Pancreas (tissue), 10 donors: ENCODE measurements around the gene STAT5B. TPM values are rescaled to one million over a fixed set of nuclear protein-coding genes. Genes with fewer than 3 reads are reported as not detected.

ENCODE experiments used
- ATAC-seq, 4 donors: fragments of 200-7000 bp; cut with Tn5 transposase; one replicate each; pipeline versions ENCODE4 v1.8.0 to v1.9.1; 2020; ENCODE audit warnings: mild to moderate bottlenecking in 4 of 4, moderate library complexity in 4 of 4
- DNase-seq, 6 donors: peaks; one replicate each; pipeline ENCODE4 v3.0.0-alpha.2; 2020
- FAIRE-seq: peaks from 2 replicates; lab custom pipeline; 2012; peaks lifted over from hg19 to GRCh38; lab: Jason Lieb, UNC
- H3K27ac ChIP-seq, 4 donors: fragments of 200-600 bp; sonication (generic); 1 replicate in 3 of 4; 2 replicates in 1 of 4; pipeline versions ENCODE4 v1.5.0 to v1.8.0; 2020
- H3K27me3 ChIP-seq, 4 donors: fragments of 200-600 bp; one replicate each; pipeline ENCODE4 v1.8.0; 2021
- H3K36me3 ChIP-seq, 3 donors: fragments of 200-600 bp; sonication (generic) in 1 of 3; one replicate each; pipeline versions ENCODE4 v1.5.0 to v1.8.0; 2020 to 2021
- H3K4me1 ChIP-seq, 3 donors: fragments of 200-600 bp; one replicate each; pipeline ENCODE4 v1.8.0; 2021
- H3K4me3 ChIP-seq, 4 donors: fragments of 200-600 bp; sonication (generic) in 2 of 4; one replicate each; pipeline versions ENCODE4 v1.5.0 to v1.8.0; 2020 to 2021
- H3K9me3 ChIP-seq, 4 donors: fragments of 200-600 bp; one replicate each; pipeline ENCODE4 v1.8.0; 2021
- CTCF ChIP-seq, 4 donors: fragments of 200-600 bp; sonication (generic) in 3 of 4; IDR thresholded peaks; one replicate each; pipeline versions ENCODE4 v1.5.0 to v1.8.0; 2021; ENCODE audit warnings: antibody characterized with exemption in 4 of 4
- WGBS, 2 donors: extraction: QIAGEN DNeasy Blood & Tissue Kit; methylation state at CpG; one replicate each; pipeline ENCODE4 v1.1.7; 2013; 5-methylcytosine and 5-hydroxymethylcytosine counted together
- intact Hi-C, 3 donors: fragments of 100-400 bp; cut with DNase I; formaldehyde crosslinking; loops; one replicate each; pipeline versions ENCODE4 v1.11.1 to v1.14.2; 2022
- polyA plus RNA-seq, 2 donors: library from polyadenylated mRNA; stranded (reverse); fragments of 200-250 nt; gene quantifications; one replicate each; pipeline ENCODE4 v1.2.3, GENCODE V29; 2013
- total RNA-seq, 6 donors: library from RNA; stranded (reverse); fragmentation: NEBNext Ultra II Directional in 4 of 6; extraction: Animal tissue kit (Norgen Biotek cat#: 25700) in 4 of 6; gene quantifications; one replicate each; pipeline versions ENCODE4 v1.2.1 to v1.2.4, GENCODE V29; 2021 to 2023
- donor health status: healthy with polysubstance abuse.
- donor health status: DM: no; HTN: no; CAD: no; lungs with moderate emphysema.
- donor health status: DM: no; HTN: no; CAD: no.
- donor health status: control.
- donor health status: control.
- donor health status: Bipolar disorder and iron deficiency.
- donor health status: DM: yes; HTN: yes; CAD: no.
- donor health status: DM: no; HTN: no; CAD: no.
- donor health status: DM: no; HTN: no; CAD: no.
- donor health status: DM: yes; HTN: yes; CAD: no.

Gene STAT5B
- total and polyA plus RNA-seq, 8 donors: 17.9 to 27.5 (median 24.1) TPM

- H3K36me3 ChIP-seq: no peaks in the 10 kb centered on the region
- TF ChIP-seq CTCF (IDR thresholded peaks at IDR 0.05): no peak
- H3K27me3 ChIP-seq: no peaks in the 10 kb centered on the region
- no peak for ATAC-seq
- H3K4me3 ChIP-seq: no peak overlapping the region
- intact Hi-C loops: no loop called here
- DNase-seq: peak in 1 of 6 donors; percentile 23
- H3K4me1 ChIP-seq: peaks cover 0 to 12% (median 5%) of the 10 kb centered on the region in 3 donors
- WGBS, 2 donors: 92 to 94% methylated on average over 8 of the region's 8 CpGs
- FAIRE-seq: no peak
- H3K27ac ChIP-seq: no peak overlapping the region
- H3K9me3 ChIP-seq: no peaks in the 10 kb centered on the region
These were observed 78.5 kb downstream of the STAT5B start for GRCh38 chr17:42197564-42198156.

GRCh38 chr17:42193969-42194899 lies 82.0 kb downstream of the STAT5B start, which contains the start of gene GHDC:
TSS of gene GHDC (minus strand) at chr17:42194494. CDS start at chr17:42193581, 913 bp downstream.
- Histone ChIP-seq H3K36me3 (no peaks in the 10 kb centered on the region), H3K27ac (peak within 1 kb of the TSS in 3 of 4 donors; percentile 20 to 62 (median 40))
- peak; percentile 96 to 99 (median 98) for ATAC-seq

GRCh38 chr17:42193216-42193968 lies 82.8 kb downstream of the STAT5B start:
- no peaks in the 10 kb centered on the region for H3K9me3 ChIP-seq
- no peak for TF ChIP-seq CTCF (IDR thresholded peaks at IDR 0.05)
- 72 to 84% methylated on average over 12 of the region's 12 CpGs for WGBS, 2 donors
- FAIRE-seq: no peak
- ATAC-seq: no peak
- DNase-seq: peak in 1 of 6 donors; percentile 73
- intact Hi-C loops: no loop called here
- H3K4me3 ChIP-seq: peak overlapping the region; percentile 33 to 67 (median 53)
- H3K27me3 ChIP-seq: no peaks in the 10 kb centered on the region
- H3K36me3 ChIP-seq: no peaks in the 10 kb centered on the region
- H3K27ac ChIP-seq: peak overlapping the region in 1 of 4 donors; percentile 62
- H3K4me1 ChIP-seq: peaks cover 0 to 6% (median 5%) of the 10 kb centered on the region in 3 donors

More at GRCh38 chr17:42193969-42194899, 82.0 kb downstream of the STAT5B start, which contains the start of gene GHDC:
- intact Hi-C loops: no loop called here
- no peak for TF ChIP-seq CTCF (IDR thresholded peaks at IDR 0.05)
- Histone ChIP-seq H3K9me3 (no peaks in the 10 kb centered on the region), H3K4me3 (peak within 1 kb of the TSS; percentile 33 to 67 (median 53)), H3K4me1 (peaks cover 0 to 6% (median 5%) of the 10 kb centered on the region in 3 donors), H3K27me3 (no peaks in the 10 kb centered on the region)
- DNase-seq (peak; percentile 80 to 91 (median 84)), FAIRE-seq (no peak)
- 17% methylated on average over 24 of the region's 24 CpGs for WGBS, 2 donors

- Histone ChIP-seq H3K4me1 (peaks cover 0 to 6% (median 5%) of the 10 kb centered on the region in 3 donors), H3K9me3 (no peaks in the 10 kb centered on the region), H3K27me3 (no peaks in the 10 kb centered on the region), H3K4me3 (no peak overlapping the region), H3K27ac (no peak overlapping the region), H3K36me3 (no peaks in the 10 kb centered on the region)
- FAIRE-seq (no peak), ATAC-seq (no peak), DNase-seq (peak in 1 of 6 donors; percentile 71)
- no peak for TF ChIP-seq CTCF (IDR thresholded peaks at IDR 0.05)
- intact Hi-C loops: no loop called here
- WGBS, 2 donors: 89 to 92% methylated on average over 23 of the region's 23 CpGs
These were observed 83.7 kb downstream of the STAT5B start for GRCh38 chr17:42192189-42193126.
